ENCODE data around the gene THAP11.

Gene THAP11

DNA sequence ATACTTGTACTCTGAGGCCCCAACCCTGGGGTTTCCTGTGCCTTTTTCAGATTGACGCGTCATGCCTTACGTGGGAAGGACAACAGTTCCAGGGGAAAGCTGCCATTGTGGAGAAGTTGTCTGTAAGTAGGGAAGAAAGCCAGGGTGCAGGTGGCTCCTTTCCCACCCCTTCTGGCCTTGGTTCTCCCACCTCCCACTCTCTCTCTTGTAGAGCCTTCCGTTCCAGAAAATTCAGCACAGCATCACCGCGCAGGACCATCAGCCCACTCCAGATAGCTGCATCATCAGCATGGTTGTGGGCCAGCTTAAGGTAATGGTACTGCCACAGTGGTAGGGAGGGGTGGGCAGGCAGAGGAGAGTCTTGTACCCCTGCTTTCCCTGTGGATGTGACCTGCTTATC is 26.2 kb downstream of the THAP11 start:
- Histone ChIP-seq H3K9me3 (ENCODE audit: control extremely low read depth in 1 of 5, control insufficient read depth in 4 of 5, insufficient read depth in 2 of 5, low read depth in 1 of 5, low read length in 4 of 5) (no peaks in the 10 kb centered on the region), H3K36me3 (ENCODE audit: control insufficient read depth in 4 of 4, insufficient read depth in 4 of 4, low read length in 3 of 4) (peaks cover 2 to 62% (median 34%) of the 10 kb centered on the region in 4 experiments), H3K4me3 (ENCODE audit: control insufficient read depth in 1 of 7, extremely low read depth in 1 of 7, insufficient read depth in 4 of 7, low read depth in 2 of 7, low read length in 6 of 7) (no peak overlapping the region), H3K27me3 (replicated peaks in 2 of 5; ENCODE audit: control insufficient read depth in 4 of 5, insufficient read depth in 5 of 5, low read length in 4 of 5) (no peaks in the 10 kb centered on the region), H3K27ac (ENCODE audit: insufficient read depth in 1 of 2, low read depth in 1 of 2, low read length in 2 of 2, poor library complexity in 1 of 2, severe bottlenecking in 2 of 2) (peak overlapping the region in 1 of 2 experiments; percentile 8), H3K4me1 (ENCODE audit: control extremely low read depth in 1 of 4, control insufficient read depth in 4 of 4, insufficient read depth in 4 of 4, low read length in 3 of 4) (peaks cover 0 to 19% (median 8%) of the 10 kb centered on the region in 4 experiments)
- 98% methylated on average over 6 of the region's 6 CpGs for WGBS (ENCODE audit: insufficient coverage)
- DNase-seq: no peak
- ChIA-PET CTCF (interaction anchor here (0.9 to 18.2 kb wide), 8 partner anchors 11 to 347 kb away, joined by 3 to 155 read pairs (median 5); partner anchors contain the start of genes CENPT and NUTF2), POLR2A (no interaction called here)

DNA sequence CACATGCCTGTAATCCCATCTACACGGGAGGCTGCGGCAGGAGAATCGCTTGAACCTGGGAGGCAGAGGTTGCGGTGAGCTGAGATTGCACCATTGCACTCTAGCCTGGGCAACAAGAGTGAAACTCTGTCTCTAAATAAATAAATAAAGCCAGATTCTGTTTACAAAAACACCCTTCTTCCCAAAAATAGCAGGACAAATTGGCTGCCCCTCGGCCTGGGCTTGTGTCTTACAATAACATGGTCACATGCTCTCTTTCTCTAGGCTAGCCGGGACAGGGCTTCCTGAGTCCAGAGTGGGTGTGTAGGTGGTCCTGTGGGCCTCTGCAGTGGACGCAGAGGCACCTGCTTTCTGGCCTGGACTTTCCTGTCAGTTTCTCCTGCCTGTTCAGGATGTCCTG is 27.5 kb downstream of the THAP11 start:
- no peak overlapping the region for H3K4me3 ChIP-seq (ENCODE audit: control insufficient read depth in 1 of 7, extremely low read depth in 1 of 7, insufficient read depth in 4 of 7, low read depth in 2 of 7, low read length in 6 of 7)
- no peaks in the 10 kb centered on the region for H3K9me3 ChIP-seq (ENCODE audit: control extremely low read depth in 1 of 5, control insufficient read depth in 4 of 5, insufficient read depth in 2 of 5, low read depth in 1 of 5, low read length in 4 of 5)
- peaks cover 2 to 58% (median 33%) of the 10 kb centered on the region in 4 experiments for H3K36me3 ChIP-seq (ENCODE audit: control insufficient read depth in 4 of 4, insufficient read depth in 4 of 4, low read length in 3 of 4)
- ChIA-PET CTCF (interaction anchor here (0.7 to 18.2 kb wide), 8 partner anchors 10 to 202 kb away, joined by 3 to 155 read pairs (median 4); partner anchors contain the start of genes CENPT and NUTF2), POLR2A (no interaction called here)
- WGBS (ENCODE audit: insufficient coverage): 95% methylated on average over 7 of the region's 7 CpGs
- no peak overlapping the region for H3K27ac ChIP-seq (ENCODE audit: insufficient read depth in 1 of 2, low read depth in 1 of 2, low read length in 2 of 2, poor library complexity in 1 of 2, severe bottlenecking in 2 of 2)
- no peaks in the 10 kb centered on the region for H3K27me3 ChIP-seq (replicated peaks in 2 of 5; ENCODE audit: control insufficient read depth in 4 of 5, insufficient read depth in 5 of 5, low read length in 4 of 5)
- DNase-seq: no peak
- peaks cover 7 to 32% (median 22%) of the 10 kb centered on the region in 4 experiments for H3K4me1 ChIP-seq (ENCODE audit: control extremely low read depth in 1 of 4, control insufficient read depth in 4 of 4, insufficient read depth in 4 of 4, low read length in 3 of 4)

DNA sequence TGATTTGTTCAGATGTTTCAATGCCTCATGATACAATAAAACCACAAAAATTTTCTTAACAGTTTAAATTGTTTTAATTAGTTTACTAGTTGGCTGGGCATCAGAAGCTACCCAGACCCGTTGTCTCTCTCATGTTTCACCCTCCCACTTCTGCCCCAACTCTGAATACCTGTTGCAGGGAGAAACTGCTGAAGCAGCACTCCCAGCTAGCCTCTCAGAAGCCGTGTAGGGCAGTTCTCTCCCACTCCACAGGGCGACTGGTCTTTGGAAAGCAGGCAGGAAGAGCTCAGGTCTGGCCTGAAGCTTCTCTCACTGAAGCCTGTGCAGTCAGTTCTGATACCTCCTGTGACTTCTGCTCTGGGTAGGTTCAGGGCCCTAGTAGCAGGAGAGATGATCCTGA is 29.1 kb downstream of the THAP11 start:
- Histone ChIP-seq H3K36me3 (ENCODE audit: control insufficient read depth in 4 of 4, insufficient read depth in 4 of 4, low read length in 3 of 4) (peaks cover 2 to 57% (median 30%) of the 10 kb centered on the region in 4 experiments), H3K9me3 (ENCODE audit: control extremely low read depth in 1 of 5, control insufficient read depth in 4 of 5, insufficient read depth in 2 of 5, low read depth in 1 of 5, low read length in 4 of 5) (no peaks in the 10 kb centered on the region), H3K27me3 (replicated peaks in 2 of 5; ENCODE audit: control insufficient read depth in 4 of 5, insufficient read depth in 5 of 5, low read length in 4 of 5) (no peaks in the 10 kb centered on the region), H3K27ac (ENCODE audit: insufficient read depth in 1 of 2, low read depth in 1 of 2, low read length in 2 of 2, poor library complexity in 1 of 2, severe bottlenecking in 2 of 2) (no peak overlapping the region), H3K4me3 (ENCODE audit: control insufficient read depth in 1 of 7, extremely low read depth in 1 of 7, insufficient read depth in 4 of 7, low read depth in 2 of 7, low read length in 6 of 7) (no peak overlapping the region), H3K4me1 (ENCODE audit: control extremely low read depth in 1 of 4, control insufficient read depth in 4 of 4, insufficient read depth in 4 of 4, low read length in 3 of 4) (peaks cover 7 to 33% (median 27%) of the 10 kb centered on the region in 4 experiments)
- 100% methylated on average over 3 of the region's 3 CpGs for WGBS (ENCODE audit: insufficient coverage)
- DNase-seq: no peak
- ChIA-PET POLR2A (no interaction called here), CTCF (interaction anchor here (0.8 to 18.2 kb wide), 9 partner anchors 9 to 66 kb away, joined by 3 to 155 read pairs (median 4); partner anchors contain the start of genes CENPT and NUTF2)

DNA sequence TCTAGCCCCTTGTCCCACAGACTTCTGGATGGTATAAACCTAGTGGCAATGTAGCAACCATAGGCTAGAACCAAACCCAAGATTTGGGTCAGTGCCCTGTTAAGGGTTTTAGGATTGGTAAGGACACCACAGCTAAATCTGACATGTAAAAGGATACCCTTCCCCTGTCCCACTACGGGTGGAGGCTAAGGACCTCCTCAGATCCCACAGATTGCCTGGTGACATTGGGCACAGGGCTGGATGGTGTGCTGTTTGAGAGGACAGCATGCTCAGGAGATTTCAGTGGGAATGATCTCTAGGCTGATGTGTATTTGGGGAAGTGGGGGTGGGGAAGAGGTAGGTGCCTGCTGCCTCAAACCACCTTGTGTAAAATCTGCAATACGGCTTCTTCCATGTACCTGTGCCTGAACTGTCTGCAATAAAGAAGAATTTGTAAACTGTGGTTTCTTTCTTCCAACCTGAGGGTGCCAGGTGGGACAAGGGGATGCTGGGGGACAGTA is 30.1 kb downstream of the THAP11 start:
- Histone ChIP-seq H3K4me1 (ENCODE audit: control extremely low read depth in 1 of 4, control insufficient read depth in 4 of 4, insufficient read depth in 4 of 4, low read length in 3 of 4) (peaks cover 7 to 33% (median 27%) of the 10 kb centered on the region in 4 experiments), H3K36me3 (ENCODE audit: control insufficient read depth in 4 of 4, insufficient read depth in 4 of 4, low read length in 3 of 4) (peaks cover 9 to 61% (median 35%) of the 10 kb centered on the region in 4 experiments), H3K4me3 (ENCODE audit: control insufficient read depth in 1 of 7, extremely low read depth in 1 of 7, insufficient read depth in 4 of 7, low read depth in 2 of 7, low read length in 6 of 7) (peak overlapping the region in 6 of 7 experiments; percentile 83 to 98 (median 90)), H3K27me3 (replicated peaks in 2 of 5; ENCODE audit: control insufficient read depth in 4 of 5, insufficient read depth in 5 of 5, low read length in 4 of 5) (no peaks in the 10 kb centered on the region), H3K9me3 (ENCODE audit: control extremely low read depth in 1 of 5, control insufficient read depth in 4 of 5, insufficient read depth in 2 of 5, low read depth in 1 of 5, low read length in 4 of 5) (no peaks in the 10 kb centered on the region), H3K27ac (ENCODE audit: insufficient read depth in 1 of 2, low read depth in 1 of 2, low read length in 2 of 2, poor library complexity in 1 of 2, severe bottlenecking in 2 of 2) (peak overlapping the region; percentile 56 to 91)
- DNase-seq: peak in 1 of 3 donors; percentile 12
- ChIA-PET POLR2A (no interaction called here), CTCF (interaction anchor here (0.8 to 18.2 kb wide), 6 partner anchors 8 to 57 kb away, joined by 3 to 155 read pairs (median 4); partner anchors contain the start of genes CENPT and NUTF2)
- 11% methylated on average over 1 of the region's 2 CpGs for WGBS (ENCODE audit: insufficient coverage)

DNA sequence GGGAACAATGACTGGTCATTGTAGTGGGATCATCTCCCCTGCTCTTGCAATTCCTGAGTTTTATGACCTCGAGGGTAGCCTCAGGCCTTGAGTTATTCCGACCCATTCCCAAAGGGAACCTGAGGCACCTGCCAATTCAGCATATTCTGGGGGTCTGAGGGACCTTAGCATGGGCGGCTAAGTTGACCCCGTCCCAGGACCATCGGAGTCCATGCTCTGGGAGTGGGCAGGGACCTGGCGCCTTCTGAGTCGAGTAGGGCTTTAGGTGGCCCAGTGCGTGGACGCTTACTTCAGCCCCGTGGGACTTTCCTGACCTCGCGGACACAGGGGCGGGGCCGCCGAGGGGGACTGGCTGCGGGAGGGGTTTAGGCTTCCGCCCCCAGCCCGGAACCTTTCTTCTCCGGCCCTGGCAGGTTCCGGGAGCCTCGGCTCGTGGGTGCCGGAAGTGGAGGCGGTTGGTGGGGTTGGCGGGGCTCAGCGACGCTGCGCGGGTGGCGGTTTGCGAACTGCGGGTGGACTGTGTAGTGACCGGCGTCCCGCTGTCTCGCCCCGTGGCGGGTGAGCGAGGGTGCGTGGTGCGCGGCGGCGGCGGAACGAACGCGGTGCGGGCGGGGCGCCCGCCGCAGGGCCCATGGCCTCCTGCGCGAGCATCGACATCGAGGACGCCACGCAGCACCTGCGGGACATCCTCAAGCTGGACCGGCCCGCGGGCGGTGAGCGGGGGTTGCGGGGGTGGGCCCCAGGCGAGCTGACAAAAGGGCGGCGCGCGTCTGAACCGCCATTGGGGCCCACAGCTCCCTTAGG is 30.7 kb downstream of the THAP11 start, which contains the start of gene EDC4:
EDC4 (plus strand) TSS at position 422 of the 804 bp plus-strand sequence; CDS start at position 632, 210 bp downstream.
- ChIA-PET CTCF (interaction anchor here (0.9 to 20.3 kb wide), 9 partner anchors 9 to 209 kb away, joined by 3 to 359 read pairs (median 4); partner anchors contain the start of genes CTRL, NRN1L and PSMB10), POLR2A (interaction anchor here (0.6 kb wide), 1 partner anchor 36 kb away, joined by 3 read pairs; no protein-coding TSS in a partner anchor)
- 2% methylated on average over 70 of the region's 72 CpGs for WGBS (ENCODE audit: insufficient coverage)
- Histone ChIP-seq H3K36me3 (ENCODE audit: control insufficient read depth in 4 of 4, insufficient read depth in 4 of 4, low read length in 3 of 4) (peaks cover 13 to 61% (median 38%) of the 10 kb centered on the region in 4 experiments), H3K4me3 (ENCODE audit: control insufficient read depth in 1 of 7, extremely low read depth in 1 of 7, insufficient read depth in 4 of 7, low read depth in 2 of 7, low read length in 6 of 7) (peak within 1 kb of the TSS; percentile 83 to 98 (median 91)), H3K9me3 (ENCODE audit: control extremely low read depth in 1 of 5, control insufficient read depth in 4 of 5, insufficient read depth in 2 of 5, low read depth in 1 of 5, low read length in 4 of 5) (no peaks in the 10 kb centered on the region), H3K27ac (ENCODE audit: insufficient read depth in 1 of 2, low read depth in 1 of 2, low read length in 2 of 2, poor library complexity in 1 of 2, severe bottlenecking in 2 of 2) (peak within 1 kb of the TSS; percentile 84 to 91), H3K27me3 (replicated peaks in 2 of 5; ENCODE audit: control insufficient read depth in 4 of 5, insufficient read depth in 5 of 5, low read length in 4 of 5) (no peaks in the 10 kb centered on the region), H3K4me1 (ENCODE audit: control extremely low read depth in 1 of 4, control insufficient read depth in 4 of 4, insufficient read depth in 4 of 4, low read length in 3 of 4) (peaks cover 7 to 33% (median 27%) of the 10 kb centered on the region in 4 experiments)
- peak; percentile 79 to 85 (median 84) for DNase-seq

DNA sequence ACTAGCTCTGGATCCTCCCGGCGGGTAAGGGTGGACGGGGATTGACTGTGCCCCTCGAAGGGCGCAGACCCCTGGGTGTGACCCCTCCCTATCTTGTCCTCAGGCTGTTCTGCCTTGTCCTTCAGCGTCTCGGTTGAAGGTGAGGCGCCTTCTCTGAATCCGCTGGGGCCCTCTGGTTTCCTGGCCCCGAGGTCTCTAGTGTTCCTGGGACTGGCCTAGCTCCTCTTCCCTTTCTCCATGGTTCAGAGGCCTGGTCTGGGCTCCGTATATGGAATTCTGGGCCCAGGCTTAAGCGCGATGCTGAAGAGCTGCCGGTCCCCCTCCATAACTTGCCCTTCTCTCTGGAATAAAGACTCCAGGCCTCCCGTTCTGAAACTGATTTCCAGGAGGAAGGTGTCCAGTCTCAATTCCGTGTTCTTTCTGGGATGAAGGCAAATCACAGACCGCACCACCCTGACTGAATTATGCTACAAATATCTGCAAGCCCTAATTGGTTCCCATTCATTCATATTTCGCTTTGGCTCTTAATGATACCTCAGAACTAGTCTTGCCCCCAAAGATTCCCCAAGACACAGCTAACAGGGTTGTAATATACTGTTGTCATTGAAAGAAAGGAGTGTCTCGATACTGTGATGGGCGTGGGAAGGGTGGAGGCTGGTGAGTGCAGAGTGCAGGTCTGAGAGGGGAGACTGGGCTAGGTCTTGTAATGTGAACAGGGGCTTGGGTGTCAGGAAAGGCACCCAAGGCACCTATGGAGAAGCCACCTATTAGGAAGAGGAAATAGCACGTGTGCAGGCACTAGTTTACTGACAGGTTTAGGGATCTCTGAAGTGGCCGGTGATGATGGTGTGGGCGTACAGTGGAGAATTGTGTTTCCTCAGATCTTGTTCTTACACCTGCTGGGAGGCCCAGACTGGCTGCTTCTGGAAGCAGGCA is 31.6 kb downstream of the THAP11 start:
- Histone ChIP-seq H3K9me3 (ENCODE audit: control extremely low read depth in 1 of 5, control insufficient read depth in 4 of 5, insufficient read depth in 2 of 5, low read depth in 1 of 5, low read length in 4 of 5) (no peaks in the 10 kb centered on the region), H3K27ac (ENCODE audit: insufficient read depth in 1 of 2, low read depth in 1 of 2, low read length in 2 of 2, poor library complexity in 1 of 2, severe bottlenecking in 2 of 2) (peak overlapping the region; percentile 84 to 91), H3K27me3 (replicated peaks in 2 of 5; ENCODE audit: control insufficient read depth in 4 of 5, insufficient read depth in 5 of 5, low read length in 4 of 5) (no peaks in the 10 kb centered on the region), H3K4me1 (ENCODE audit: control extremely low read depth in 1 of 4, control insufficient read depth in 4 of 4, insufficient read depth in 4 of 4, low read length in 3 of 4) (peaks cover 7 to 33% (median 27%) of the 10 kb centered on the region in 4 experiments), H3K36me3 (ENCODE audit: control insufficient read depth in 4 of 4, insufficient read depth in 4 of 4, low read length in 3 of 4) (peaks cover 13 to 61% (median 42%) of the 10 kb centered on the region in 4 experiments), H3K4me3 (ENCODE audit: control insufficient read depth in 1 of 7, extremely low read depth in 1 of 7, insufficient read depth in 4 of 7, low read depth in 2 of 7, low read length in 6 of 7) (peak overlapping the region; percentile 83 to 98 (median 91))
- POLR2A ChIA-PET: interaction anchor here (0.6 kb wide), 1 partner anchor 37 kb away, joined by 3 read pairs; no protein-coding TSS in a partner anchor
- WGBS (ENCODE audit: insufficient coverage): 15% methylated on average over 17 of the region's 23 CpGs
- no peak for DNase-seq
- CTCF ChIA-PET: interaction anchor here (0.6 to 20.3 kb wide), 11 partner anchors 8 to 210 kb away, joined by 3 to 359 read pairs (median 4); partner anchors contain the start of genes CTRL, NRN1L and PSMB10

Measured in common myeloid progenitor, CD34-positive (primary cell).